Activated naive CD4-positive, alpha-beta T cell (primary cell): Measurements from ENCODE around the gene TMEM245.

Experiments used
- DNase-seq, 4 experiments: peaks; one replicate each; lab custom pipeline; 2025; lab: John Stamatoyannopoulos, UW

The TMEM245 gene

DNA sequence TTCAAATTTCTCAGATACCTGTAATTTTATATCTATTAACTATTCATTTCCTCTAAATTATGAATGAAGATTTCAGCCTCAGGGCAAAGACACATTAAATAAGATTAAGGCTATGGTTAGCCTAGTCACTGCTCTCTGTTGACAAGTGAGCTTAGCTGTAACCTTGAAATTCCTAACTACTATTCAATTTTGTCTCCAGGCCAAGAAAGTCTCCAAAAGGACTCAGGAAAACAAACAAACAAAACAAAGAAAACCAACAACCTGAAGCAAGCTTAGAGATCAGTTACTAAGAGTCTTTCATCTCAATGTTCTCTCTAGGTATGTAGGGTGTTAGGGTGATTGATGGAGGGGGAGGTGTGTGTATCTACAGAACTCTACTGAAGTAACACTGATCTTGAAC is 96.9 kb downstream of the TMEM245 start:
- no peak for DNase-seq

DNA sequence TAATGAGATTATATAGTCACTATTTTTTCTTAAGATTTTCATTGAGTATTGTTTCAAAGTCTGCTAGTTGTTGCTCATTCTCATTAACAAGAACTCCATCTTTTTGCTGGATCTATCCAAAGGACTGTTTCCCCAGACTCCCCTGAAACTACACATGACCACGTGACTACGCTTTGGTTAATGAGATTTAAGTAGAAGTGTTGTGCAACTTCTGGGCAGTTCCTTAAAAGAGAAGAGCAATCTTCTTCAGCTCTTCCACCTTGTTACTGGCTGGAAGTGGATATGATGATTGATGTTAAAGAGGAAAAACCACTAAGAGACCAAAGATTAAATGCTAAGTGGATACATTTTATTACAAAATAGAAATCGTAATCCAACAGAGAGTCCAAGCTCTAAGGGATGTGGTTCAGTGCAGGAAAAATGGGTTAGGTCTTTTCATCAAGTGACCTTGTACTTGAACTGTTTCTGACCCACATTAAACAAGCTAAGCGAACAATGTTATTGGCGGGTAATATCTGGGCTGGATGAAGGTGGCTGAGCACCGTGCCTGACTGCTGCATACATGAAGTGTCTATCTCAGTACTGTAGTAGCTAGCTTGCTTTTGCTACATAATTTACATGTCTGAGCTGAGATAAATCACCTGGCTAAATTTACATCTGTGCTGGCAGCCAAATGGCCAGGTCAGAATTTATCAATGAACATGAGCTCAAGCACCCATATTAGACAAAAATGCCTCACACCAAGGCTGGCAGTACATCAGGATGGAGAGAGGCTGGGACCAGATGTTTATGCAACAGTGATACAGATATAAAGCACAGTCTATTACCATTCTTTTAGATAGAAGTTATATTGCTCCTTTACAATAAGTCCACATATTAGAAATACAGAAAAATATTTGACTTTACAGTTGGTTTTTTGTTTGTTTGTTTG is 98.9 kb downstream of the TMEM245 start:
- no peak for DNase-seq

DNA sequence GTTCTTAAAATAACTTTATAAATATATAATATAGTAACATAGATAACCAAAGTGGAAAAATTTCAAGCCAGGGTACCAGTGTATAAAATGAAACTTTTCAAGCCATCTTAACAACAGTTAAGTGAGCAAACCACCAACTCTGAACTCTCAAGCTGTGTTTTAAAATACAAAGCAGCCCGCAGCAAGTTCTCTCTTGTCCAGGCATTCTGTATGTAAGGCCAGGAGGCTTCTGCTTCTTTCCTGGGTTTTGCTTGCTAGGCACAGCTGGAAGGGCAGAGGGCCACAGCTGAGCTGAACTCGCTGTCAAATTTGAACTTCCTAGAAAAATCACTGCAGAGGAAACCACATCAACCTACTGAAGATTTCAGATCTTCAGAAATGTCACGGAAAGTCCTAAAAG is 99.6 kb downstream of the TMEM245 start:
- no peak for DNase-seq

DNA sequence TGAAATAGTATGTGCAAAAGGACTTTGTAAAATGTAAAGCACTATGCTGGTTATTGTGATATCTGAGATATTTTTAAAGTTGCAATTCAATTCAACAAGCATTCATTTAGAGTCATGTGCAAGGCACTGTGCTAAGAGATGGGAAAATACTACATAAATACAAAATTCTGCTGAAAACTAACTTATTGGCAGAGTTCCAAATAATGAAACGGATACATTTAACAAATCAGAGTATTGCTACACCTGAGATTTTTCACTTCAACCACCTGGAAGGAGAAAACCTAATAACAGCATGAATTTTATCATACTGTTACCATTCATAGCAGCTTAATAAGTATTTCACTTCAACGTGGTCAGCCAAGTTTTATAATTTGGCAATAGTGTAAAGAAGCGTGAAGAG is 100.3 kb downstream of the TMEM245 start:
- no peak for DNase-seq

DNA sequence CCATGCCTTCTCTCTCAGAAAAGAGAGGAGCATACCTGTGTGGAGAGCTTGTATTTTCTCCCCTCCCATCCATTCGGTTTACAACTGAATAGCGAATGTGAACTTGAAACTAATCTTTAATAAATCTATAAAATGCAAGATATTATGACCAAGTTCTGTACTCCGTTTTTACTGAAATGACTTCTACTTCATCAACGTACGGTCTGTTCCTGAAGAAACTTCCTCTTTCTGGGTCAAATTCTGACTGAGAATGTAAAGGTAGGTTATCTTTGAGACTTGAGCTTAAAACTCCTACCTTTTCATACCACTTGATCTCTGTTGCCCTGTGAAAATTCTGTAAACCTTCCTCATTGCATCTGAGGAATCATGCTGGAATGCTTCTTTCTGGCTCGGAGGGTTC is 102.3 kb downstream of the TMEM245 start:
- no peak for DNase-seq

DNA sequence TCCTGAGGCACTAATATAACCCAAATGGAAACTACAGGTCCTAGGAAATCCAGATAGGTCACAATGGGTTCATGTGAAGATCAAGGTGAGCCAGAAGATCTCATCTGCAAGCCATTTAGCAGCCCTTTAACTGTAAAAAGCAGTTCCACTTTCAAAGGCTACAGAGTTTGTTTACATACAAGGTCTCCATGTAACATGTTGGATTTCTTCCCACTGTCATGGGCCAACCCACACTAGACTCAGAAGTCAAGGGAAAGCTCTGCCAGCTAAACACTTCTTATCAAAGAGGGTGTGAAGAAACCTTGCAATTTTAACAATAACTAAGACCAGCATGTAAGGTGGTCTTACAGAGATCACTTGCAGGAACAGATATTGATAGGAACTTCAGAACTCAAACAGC is 102.7 kb downstream of the TMEM245 start:
- no peak for DNase-seq

DNA sequence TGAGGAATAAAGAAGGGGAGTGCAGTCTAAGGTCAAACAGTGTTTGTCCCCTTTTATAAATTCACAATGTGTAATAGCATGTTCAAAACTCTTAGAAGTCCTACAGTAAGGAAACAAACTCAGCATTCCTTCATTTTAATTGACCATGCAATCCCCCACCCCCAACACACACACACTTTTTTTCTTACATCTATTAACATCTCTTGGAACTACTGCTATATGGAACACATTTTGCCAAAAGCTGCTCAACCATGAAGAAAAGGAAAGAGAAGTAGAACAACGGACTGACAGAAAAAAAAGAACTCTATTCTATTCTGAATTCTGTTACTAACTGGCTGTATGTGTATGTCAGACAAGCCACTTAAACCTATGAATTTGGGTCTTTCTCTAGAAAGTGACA is 103.6 kb downstream of the TMEM245 start:
- DNase-seq = no peak

DNA sequence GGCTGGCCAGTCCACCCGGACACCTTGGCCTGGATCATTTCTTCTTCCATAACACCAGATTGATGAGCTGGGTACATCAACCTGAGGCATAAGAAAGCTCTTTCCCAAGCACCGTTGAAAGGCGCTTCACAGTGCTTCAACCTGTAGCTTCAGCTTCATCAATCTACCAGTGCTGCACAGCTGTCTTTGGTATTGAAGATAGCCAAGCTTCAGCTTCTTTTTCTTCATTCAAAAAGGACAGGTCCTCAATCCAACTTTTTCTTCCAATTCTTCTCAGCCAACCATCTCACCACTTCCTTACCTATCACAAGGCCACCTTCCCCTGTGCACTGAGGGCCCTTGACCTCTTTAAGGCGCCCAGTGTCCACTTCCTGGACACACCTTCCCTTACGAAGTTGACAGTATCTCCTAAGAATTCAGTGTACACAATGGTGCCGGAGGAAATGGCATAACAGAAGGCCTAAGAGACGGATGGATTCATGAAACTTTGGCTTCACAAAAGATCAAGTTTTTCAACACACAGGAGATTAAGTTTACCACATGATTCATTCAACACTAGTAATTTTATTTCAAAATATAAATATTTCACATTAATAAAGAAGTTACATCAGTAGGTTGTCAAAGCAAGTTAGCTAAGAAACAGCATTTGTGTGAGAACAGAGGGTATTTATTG is 105.0 kb downstream of the TMEM245 start:
- no peak for DNase-seq

DNA sequence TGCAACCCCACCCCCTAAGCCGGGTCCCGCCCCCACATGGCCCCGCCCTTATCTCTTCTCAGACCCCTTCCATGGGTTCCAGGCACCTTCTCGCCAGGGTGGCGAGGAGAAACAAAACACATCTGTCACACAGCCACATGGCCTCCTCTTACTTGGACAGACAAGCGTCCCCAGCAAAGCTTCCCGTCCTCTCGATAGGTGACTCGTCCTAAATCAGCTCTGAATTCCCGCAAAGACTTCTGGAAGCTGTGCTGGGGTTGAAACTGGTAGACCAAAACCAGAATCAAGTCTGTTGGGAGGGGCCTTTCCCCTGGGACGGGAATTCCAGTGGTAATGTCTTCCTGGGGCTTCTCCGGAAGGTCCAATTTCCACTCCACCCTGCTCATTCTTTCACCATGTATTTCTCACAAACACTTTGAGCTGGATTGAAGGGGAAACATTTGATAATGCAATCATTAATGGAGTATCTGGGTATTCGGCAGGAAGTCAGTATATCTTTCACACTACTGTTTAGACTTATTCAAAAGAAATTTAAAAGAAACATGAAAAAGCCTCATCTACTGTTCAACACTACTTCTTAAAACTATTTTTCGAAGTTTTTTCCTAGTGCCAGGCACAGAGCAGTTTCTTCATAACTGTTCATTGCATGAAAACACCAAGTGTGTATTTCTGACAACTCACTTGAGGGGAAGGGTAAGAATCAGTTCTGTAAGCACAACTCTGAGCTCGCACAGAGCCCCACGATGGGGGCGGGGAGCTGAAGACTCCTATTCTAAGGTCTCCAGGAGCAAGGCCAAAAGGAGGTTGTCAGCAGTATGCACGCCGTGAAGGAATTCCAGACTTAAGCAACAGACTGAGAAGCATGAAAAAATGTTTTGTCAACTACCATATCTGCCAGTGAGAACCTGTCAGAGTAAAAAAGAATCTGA is 105.8 kb downstream of the TMEM245 start:
- no peak for DNase-seq

DNA sequence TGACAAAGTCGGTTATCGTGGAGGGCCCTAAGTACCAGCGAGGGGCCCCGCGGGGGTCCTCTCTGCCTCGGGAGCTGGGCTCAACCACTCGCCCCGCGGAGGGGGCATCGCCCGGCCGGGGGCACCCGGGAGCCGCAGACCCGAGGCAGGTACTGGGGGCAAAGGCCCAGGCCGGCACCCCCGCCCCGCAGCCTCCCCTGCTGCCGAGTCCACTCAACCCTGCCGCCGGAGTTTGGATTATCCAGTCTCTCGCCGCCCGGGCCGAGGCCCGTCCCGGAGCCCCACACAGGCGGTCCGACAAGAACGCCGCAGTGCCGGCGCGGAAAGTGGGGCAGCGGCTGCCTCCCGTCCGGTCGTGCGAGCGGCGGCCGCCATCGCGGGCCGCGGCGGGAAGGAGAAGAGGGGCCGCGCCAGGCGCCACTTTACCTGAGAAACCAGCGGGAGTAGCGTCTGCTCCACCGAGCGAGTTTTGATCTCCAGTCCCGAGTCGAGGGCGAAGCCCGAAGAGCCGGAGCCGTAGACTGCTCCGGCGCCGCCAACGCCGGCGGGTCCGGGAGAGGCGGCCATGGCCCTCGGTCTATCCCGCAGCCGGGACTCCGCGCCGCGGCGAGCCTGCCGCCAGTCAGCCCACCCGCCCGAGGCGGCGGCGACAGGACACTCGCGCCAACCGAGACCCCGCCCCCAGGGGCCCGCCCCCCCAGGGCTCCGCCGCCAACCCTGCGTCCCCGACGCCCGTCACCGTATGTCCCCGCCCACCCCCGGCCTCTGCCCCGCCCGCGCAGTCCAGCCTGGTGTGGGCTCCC is 106.7 kb downstream of the TMEM245 start, which contains the start of gene CTNNAL1:
TSS of gene CTNNAL1 (minus strand) at position 624 of the 803 bp plus-strand sequence. CDS start at position 567, 57 bp downstream.
- peak; percentile 23 to 83 (median 54) for DNase-seq

DNA sequence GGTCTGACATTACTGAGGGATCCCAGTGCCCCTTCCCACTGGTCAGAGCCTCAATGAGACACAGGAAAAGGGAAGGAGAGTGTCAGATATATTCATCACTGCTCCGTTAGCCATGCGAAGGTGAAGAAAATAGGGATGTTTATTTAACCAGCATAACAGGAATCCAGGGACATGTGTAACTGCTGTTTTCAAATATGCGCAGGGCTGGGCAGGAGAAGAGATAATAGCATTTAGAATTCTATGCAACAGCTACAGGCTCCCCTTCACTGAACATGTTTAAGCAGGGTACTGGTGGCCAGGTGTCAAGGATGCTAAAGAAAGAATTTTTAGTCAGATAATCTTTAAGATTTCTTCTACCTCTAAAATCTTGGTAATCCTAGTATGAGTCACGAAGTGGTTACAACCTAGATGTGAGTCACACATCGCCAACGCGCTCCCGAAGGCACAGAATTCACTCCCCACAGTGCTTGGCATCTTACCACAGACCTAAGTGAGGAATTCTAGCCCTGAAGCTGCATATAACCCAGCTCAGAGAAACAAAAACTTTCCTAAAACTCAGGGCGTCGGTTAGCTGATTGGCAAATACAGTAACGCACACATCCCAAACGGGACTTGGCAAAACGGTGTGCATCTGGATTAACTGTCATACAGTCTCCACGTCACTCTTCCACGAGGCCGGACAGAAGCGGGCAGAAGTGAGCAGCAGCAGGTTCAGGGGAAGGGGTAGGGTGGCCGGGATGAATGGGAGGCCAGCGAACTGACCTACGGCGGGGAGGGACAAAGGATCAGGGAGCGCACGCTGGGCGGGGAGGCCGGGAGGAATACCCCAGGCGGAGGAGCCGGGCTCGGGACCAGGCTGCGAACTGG is 107.5 kb downstream of the TMEM245 start:
- DNase-seq = peak in 1 of 4 experiments; percentile 21

DNA sequence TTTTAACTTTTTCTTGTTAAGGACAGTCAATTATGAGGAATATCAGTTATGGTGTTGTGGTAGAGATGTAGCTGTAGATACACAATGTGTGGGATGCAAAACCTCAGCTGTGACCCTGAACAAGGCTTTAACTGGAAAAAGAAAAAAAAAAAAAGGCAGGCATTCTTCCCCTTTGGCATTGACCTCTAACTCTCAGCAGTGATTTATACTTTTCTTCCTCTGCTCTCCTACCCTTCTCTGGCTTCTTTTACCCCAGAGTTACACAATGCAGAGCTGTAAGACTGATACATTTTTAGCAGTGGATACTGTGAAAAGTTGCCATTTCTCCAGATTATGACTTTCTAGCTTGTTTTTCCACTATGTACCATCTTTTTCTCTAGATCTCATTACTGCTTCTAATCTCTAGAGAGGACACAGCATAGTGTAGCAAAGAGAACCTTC is 108.5 kb downstream of the TMEM245 start:
- no peak for DNase-seq

DNA sequence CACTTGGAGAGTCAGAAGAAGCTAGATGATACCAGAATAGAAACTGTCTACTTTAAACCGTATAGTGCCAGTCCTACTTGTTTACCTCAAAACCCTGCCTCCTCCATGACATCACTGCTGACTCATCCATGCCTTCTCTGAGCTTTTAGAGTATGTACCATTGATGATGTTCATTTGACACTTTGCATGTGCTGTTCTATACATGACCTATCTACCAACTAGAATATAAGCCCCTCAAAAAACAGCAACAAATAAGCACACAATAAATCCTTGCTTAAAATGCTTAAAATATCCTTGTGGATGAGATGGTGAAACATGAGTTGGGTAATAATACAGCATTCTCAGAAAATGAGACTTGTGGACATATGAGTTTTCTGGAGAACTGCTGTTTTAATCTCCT is 109.0 kb downstream of the TMEM245 start:
- DNase-seq = no peak

DNA sequence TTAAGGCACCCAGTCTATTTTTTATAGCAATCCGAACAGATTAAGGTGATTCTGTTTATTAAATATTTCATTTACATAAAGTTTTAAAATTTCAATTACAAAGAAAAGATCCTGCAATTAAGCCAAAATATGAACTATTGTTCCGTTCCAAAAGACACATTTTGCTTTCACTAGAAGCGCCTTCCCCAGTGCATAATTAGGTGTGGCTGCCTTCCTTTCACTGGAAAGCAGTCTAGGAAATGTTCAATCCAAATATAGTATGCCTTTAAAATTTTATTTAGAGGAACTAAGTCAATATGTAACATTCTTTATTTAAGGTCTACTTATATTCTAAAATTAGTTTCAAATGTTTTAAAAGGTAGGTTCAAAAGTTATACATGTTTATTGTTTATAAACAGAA is 114.1 kb downstream of the TMEM245 start:
- no peak for DNase-seq

DNA sequence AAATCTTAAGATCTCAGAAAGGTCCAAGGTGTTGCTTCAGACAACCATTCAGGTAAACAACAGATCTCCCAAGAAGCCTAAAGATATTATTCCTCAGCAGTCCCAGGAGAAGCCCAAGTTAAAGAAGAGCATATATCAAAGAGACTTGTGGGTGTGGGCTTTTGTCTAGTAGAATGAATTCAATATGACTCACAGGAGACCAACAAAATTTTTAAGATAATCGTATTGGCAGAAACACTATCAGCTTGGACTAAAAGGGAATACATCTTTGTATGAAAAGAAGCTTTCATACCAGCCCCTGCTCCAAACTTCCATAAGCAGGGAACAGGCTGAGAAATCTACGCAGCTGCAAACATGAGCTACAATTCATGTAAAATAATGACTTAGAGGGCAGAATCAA is 116.6 kb downstream of the TMEM245 start:
- DNase-seq = no peak

DNA sequence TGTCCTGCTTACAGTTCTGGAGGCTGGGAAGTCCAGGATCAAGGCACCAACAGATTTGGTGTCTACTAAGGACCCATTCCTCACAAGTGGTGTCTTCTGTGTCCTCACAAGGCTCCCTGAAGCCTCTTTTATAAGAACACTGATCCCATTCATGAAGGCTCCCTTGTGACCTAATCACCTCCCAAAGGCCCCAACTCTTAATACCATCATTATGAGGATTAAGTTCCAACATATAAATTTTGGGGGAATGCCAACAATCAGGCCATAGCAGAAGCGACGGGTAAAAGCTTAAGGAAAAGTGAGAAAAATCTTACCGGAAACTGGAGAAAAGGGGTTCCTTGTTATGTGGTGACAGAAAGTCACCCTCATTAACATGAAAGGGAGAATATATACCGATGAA is 117.6 kb downstream of the TMEM245 start:
- no peak for DNase-seq

DNA sequence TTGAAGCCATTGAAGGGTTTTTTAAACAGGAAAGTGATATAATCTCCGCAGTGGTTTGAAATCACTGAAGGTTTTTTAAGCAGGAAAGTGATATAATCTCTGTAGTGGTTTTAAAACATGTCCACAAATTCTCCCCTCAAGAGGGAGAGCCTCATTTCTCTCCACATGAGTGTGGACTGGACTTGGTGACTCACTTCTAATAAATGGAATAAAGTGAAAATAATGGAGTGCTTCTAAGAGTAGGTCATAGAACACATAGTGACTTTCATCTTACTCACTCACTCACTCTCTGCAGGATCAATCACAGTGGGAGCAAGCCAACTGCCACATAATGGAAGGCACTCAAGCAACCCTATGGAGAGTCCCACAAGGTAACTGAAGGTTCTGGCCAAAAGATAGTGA is 118.5 kb downstream of the TMEM245 start:
- DNase-seq = no peak

DNA sequence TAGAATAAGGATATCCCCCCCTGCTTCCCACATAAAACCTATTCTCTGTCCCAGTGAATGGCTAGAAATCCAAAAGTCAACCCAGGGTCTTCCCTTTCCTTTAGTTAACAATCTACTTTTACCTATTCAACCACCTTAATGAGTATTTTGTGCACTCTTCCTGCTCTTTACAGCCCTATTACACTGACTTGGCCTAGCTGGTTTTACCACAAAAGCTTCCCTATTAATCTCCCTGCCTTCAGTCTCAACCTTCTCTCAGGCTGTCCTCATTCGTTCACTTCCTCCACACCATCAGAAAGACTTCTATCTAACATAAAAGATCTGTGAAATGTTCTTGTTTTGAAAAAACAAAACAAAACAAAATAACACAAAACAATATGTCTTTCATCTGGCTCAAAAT is 122.6 kb downstream of the TMEM245 start:
- DNase-seq = no peak

DNA sequence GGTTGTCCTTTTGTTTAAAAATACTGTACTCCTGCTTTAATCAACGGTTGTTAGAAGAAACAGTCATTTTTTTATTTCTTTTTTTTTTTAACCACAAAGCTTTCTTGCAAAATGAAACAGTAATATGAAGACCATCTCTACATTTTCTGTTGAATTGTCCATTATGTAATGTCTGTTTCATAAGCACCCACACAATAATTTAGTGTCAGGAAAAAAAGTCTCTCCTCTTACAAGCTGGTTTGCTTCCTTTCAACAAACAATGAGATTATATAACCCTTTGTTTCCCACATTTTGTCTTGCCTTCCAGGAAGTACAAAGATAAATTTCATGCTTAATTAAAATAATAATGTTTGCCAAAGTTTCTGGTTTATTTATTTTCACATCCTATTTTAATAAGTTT is 123.1 kb downstream of the TMEM245 start:
- no peak for DNase-seq

DNA sequence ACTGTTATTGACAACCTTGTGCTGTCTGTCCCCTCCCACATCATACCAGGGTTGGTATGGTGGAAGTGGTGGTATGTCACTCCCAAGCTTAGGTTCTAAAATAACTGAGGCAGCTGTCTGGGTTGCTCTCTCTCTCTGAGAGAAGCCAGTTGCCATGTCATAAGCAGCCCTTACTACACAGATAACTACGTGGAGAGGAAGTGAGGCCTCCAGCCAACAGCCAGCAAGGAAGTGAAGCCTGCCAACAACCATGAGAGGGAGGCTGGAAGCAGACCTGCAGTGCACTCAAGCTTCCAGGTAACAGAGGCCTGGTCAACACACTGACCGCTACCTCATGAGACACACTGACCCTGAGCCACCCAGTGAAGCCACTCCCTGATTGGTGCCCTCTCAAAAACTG is 125.1 kb downstream of the TMEM245 start:
- DNase-seq = no peak
